ENCODE measurements around the gene RUBCNL.

DNA sequence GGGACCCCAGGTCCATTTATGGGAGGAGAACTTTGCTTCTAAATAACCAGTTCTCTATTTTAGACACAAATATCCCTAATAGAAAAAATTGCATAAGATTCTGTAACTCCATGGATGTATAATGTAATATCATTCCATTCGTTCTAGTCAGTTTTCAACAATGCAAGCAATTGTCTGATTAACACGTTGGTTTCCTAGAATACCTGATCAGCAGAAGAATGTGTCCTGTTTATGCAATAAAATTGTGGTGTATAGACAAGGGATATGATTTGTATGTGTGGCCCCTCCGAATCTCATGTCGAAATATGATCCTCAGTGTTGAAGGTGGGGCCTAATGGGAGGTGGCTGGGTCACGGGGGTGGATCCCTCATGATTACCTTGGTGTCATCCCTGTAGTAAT lies 62.1 kb downstream of the RUBCNL start:
- TF ChIP-seq POLR2AphosphoS5 (IDR thresholded peaks at IDR 0.05; ENCODE audit: borderline replicate concordance, low read depth, low read length), result no peak
- TF ChIP-seq EZH2 (IDR thresholded peaks at IDR 0.05), result no peak
- TF ChIP-seq FOXP2 (optimal IDR thresholded peaks at IDR 0.05; ENCODE audit: control extremely low read depth, extremely low read length, insufficient read depth), result no peak
